Measurements from ENCODE around the gene RTTN. TPM values are rescaled to one million over a fixed set of nuclear protein-coding genes. Genes with fewer than 3 reads are reported as not detected.

The RTTN gene
- total and polyA plus RNA-seq, 4 donors, result 1.1 to 14.3 (median 8.8) TPM

- Histone ChIP-seq H3K27me3 (ENCODE audit: control insufficient read depth in 4 of 4, insufficient read depth in 4 of 4, low read length in 3 of 4) (no peaks in the 10 kb centered on the region), H3K9me3 (ENCODE audit: control insufficient read depth in 4 of 4, low read length in 3 of 4) (no peaks in the 10 kb centered on the region), H3K4me1 (ENCODE audit: control insufficient read depth in 4 of 4, insufficient read depth in 4 of 4, low read length in 3 of 4) (peaks cover 4 to 19% (median 16%) of the 10 kb centered on the region in 4 donors), H3K27ac (ENCODE audit: low read depth in 1 of 2, low read length in 2 of 2) (no peak overlapping the region), H3K36me3 (ENCODE audit: control insufficient read depth in 4 of 4, insufficient read depth in 3 of 4, low read depth in 1 of 4, low read length in 3 of 4) (no peaks in the 10 kb centered on the region), H3K4me3 (ENCODE audit: low read depth in 1 of 3, low read length in 3 of 3) (no peak overlapping the region), H3K9ac (ENCODE audit: low read depth in 1 of 2, low read length in 2 of 2) (no peak overlapping the region)
- 96% methylated on average over 4 of the region's 4 CpGs for WGBS
- DNase-seq (ENCODE audit: low spot score), result no peak
- no peak for TF ChIP-seq HNF4G (IDR thresholded peaks at IDR 0.05)
- no peak for TF ChIP-seq ATF3 (IDR thresholded peaks at IDR 0.05)
- TF ChIP-seq, protein P1, sequence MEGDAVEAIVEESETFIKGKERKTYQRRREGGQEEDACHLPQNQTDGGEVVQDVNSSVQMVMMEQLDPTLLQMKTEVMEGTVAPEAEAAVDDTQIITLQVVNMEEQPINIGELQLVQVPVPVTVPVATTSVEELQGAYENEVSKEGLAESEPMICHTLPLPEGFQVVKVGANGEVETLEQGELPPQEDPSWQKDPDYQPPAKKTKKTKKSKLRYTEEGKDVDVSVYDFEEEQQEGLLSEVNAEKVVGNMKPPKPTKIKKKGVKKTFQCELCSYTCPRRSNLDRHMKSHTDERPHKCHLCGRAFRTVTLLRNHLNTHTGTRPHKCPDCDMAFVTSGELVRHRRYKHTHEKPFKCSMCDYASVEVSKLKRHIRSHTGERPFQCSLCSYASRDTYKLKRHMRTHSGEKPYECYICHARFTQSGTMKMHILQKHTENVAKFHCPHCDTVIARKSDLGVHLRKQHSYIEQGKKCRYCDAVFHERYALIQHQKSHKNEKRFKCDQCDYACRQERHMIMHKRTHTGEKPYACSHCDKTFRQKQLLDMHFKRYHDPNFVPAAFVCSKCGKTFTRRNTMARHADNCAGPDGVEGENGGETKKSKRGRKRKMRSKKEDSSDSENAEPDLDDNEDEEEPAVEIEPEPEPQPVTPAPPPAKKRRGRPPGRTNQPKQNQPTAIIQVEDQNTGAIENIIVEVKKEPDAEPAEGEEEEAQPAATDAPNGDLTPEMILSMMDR (IDR thresholded peaks at IDR 0.05; ENCODE audit: low read depth, low read length, missing input control), result no peak
- TF ChIP-seq EGR1 (IDR thresholded peaks at IDR 0.05; ENCODE audit: low read depth in 2 of 2), result no peak
- TF ChIP-seq, protein P2, sequence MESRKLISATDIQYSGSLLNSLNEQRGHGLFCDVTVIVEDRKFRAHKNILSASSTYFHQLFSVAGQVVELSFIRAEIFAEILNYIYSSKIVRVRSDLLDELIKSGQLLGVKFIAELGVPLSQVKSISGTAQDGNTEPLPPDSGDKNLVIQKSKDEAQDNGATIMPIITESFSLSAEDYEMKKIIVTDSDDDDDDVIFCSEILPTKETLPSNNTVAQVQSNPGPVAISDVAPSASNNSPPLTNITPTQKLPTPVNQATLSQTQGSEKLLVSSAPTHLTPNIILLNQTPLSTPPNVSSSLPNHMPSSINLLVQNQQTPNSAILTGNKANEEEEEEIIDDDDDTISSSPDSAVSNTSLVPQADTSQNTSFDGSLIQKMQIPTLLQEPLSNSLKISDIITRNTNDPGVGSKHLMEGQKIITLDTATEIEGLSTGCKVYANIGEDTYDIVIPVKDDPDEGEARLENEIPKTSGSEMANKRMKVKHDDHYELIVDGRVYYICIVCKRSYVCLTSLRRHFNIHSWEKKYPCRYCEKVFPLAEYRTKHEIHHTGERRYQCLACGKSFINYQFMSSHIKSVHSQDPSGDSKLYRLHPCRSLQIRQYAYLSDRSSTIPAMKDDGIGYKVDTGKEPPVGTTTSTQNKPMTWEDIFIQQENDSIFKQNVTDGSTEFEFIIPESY (IDR thresholded peaks at IDR 0.05), result no peak
Observed at GRCh38 chr18:70207181-70207580, 1.7 kb upstream of the RTTN start.

DNA sequence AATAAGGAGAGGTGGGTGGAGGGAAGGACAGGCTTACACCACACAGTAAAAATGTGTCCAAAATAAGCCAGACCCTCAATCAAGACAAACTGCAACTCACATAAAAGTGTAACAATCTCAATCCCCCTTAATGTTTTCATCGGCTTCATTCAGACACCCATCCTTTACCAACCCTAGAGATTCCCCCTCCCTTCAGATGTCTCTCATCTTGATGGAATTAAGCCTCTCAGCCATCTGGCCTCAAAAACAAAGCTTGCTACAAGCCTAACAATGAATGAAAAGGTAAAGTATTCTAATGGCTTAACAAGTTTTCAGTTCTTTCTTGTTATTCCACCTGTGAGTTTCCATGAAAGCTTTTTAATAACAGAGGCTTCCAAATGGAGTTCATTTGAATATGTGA lies 5.2 kb downstream of the RTTN start:
- no peak overlapping the region for H3K27ac ChIP-seq (ENCODE audit: low read depth in 1 of 2, low read length in 2 of 2)
- H3K4me1 ChIP-seq (ENCODE audit: control insufficient read depth in 4 of 4, insufficient read depth in 4 of 4, low read length in 3 of 4), result peaks cover 6 to 22% (median 19%) of the 10 kb centered on the region in 4 donors
- H3K36me3 ChIP-seq (ENCODE audit: control insufficient read depth in 4 of 4, insufficient read depth in 3 of 4, low read depth in 1 of 4, low read length in 3 of 4), result peaks cover 1 to 12% (median 4%) of the 10 kb centered on the region in 4 donors
- no peaks in the 10 kb centered on the region for H3K27me3 ChIP-seq (ENCODE audit: control insufficient read depth in 4 of 4, insufficient read depth in 4 of 4, low read length in 3 of 4)
- WGBS, result 0% methylated on average over 1 of the region's 1 CpG
- no peak overlapping the region for H3K9ac ChIP-seq (ENCODE audit: low read depth in 1 of 2, low read length in 2 of 2)
- TF ChIP-seq TAF1 (conservative IDR thresholded peaks at IDR 0.05) (no peak), RAD21 (IDR thresholded peaks at IDR 0.05) (no peak), RXRA (IDR thresholded peaks at IDR 0.05) (no peak), NR2F2 (IDR thresholded peaks at IDR 0.05) (no peak), HNF4A (conservative IDR thresholded peaks at IDR 0.05) (no peak), ATF3 (IDR thresholded peaks at IDR 0.05) (no peak), FOXA2 (IDR thresholded peaks at IDR 0.05) (no peak), MAX (IDR thresholded peaks at IDR 0.05) (no peak), YY1 (IDR thresholded peaks at IDR 0.05) (no peak), EGR1 (IDR thresholded peaks at IDR 0.05; ENCODE audit: low read depth in 2 of 2) (no peak)
- TF ChIP-seq, protein P3, sequence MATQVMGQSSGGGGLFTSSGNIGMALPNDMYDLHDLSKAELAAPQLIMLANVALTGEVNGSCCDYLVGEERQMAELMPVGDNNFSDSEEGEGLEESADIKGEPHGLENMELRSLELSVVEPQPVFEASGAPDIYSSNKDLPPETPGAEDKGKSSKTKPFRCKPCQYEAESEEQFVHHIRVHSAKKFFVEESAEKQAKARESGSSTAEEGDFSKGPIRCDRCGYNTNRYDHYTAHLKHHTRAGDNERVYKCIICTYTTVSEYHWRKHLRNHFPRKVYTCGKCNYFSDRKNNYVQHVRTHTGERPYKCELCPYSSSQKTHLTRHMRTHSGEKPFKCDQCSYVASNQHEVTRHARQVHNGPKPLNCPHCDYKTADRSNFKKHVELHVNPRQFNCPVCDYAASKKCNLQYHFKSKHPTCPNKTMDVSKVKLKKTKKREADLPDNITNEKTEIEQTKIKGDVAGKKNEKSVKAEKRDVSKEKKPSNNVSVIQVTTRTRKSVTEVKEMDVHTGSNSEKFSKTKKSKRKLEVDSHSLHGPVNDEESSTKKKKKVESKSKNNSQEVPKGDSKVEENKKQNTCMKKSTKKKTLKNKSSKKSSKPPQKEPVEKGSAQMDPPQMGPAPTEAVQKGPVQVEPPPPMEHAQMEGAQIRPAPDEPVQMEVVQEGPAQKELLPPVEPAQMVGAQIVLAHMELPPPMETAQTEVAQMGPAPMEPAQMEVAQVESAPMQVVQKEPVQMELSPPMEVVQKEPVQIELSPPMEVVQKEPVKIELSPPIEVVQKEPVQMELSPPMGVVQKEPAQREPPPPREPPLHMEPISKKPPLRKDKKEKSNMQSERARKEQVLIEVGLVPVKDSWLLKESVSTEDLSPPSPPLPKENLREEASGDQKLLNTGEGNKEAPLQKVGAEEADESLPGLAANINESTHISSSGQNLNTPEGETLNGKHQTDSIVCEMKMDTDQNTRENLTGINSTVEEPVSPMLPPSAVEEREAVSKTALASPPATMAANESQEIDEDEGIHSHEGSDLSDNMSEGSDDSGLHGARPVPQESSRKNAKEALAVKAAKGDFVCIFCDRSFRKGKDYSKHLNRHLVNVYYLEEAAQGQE (IDR thresholded peaks at IDR 0.05), result no peak
- H3K9me3 ChIP-seq (ENCODE audit: control insufficient read depth in 4 of 4, low read length in 3 of 4), result no peaks in the 10 kb centered on the region
- H3K4me3 ChIP-seq (ENCODE audit: low read depth in 1 of 3, low read length in 3 of 3), result no peak overlapping the region
- DNase-seq (ENCODE audit: low spot score), result no peak
